ENCODE measurements around the gene CCNI2.
A peak's percentile ranks its signal among the peaks of the same experiment; 100 is the strongest.

CCNI2 gene

DNA sequence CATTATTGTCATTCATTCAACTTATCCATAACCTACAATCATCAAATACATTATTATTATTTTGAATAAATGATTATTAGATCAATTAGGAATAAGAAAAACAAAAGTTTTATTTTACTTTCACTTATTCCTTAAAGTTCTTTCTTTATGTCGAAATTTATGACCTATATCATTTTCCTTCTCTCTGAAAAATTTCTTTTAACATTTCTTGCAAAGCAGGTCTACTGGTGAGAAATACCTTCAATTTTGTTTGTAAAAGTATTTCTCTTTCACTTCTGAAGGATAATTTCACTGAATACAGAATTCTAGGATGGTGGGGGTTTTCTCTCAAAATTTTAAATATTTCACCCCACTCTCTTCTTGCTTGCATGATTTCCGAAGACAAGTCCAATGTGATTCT is 2.6 kb upstream of the CCNI2 start:
- Histone ChIP-seq H3K4me2 (ENCODE audit: insufficient read depth, low read length, poor library complexity, severe bottlenecking) (no peak overlapping the region), H3K4me3 (ENCODE audit: low read length in 2 of 2) (no peak overlapping the region), H3K4me1 (ENCODE audit: control insufficient read depth in 2 of 2, insufficient read depth in 1 of 2, low read depth in 1 of 2, low read length in 2 of 2) (no peaks in the 10 kb centered on the region), H3K36me3 (replicated peaks in 1 of 2; ENCODE audit: control insufficient read depth in 2 of 2, insufficient read depth in 2 of 2, low read length in 2 of 2) (no peaks in the 10 kb centered on the region), H3K9me3 (replicated peaks in 1 of 2; ENCODE audit: control insufficient read depth in 2 of 2, insufficient read depth in 1 of 2, low read depth in 1 of 2, low read length in 2 of 2) (no peaks in the 10 kb centered on the region), H2AFZ (ENCODE audit: low read length) (no peak overlapping the region), H2BK12ac (ENCODE audit: low read length) (no peak overlapping the region), H4K91ac (ENCODE audit: low read depth, low read length, poor library complexity) (no peak overlapping the region), H3K27me3 (ENCODE audit: control insufficient read depth in 3 of 3, insufficient read depth in 3 of 3, low read depth in 1 of 3, low read length in 3 of 3) (peaks cover 14 to 45% (median 39%) of the 10 kb centered on the region in 3 experiments), H3K4ac (ENCODE audit: low read length) (no peak overlapping the region), H3K18ac (ENCODE audit: low read length) (no peak overlapping the region), H2BK5ac (ENCODE audit: low read length) (no peak overlapping the region), H3K14ac (ENCODE audit: low read length) (no peak overlapping the region), H2BK15ac (ENCODE audit: low read length) (no peak overlapping the region), H3K23ac (ENCODE audit: low read depth, low read length, poor library complexity) (no peak overlapping the region), H3K9ac (ENCODE audit: low read depth, low read length, poor library complexity) (no peak overlapping the region), H4K8ac (ENCODE audit: low read depth, low read length) (no peak overlapping the region), H3K27ac (replicated peaks; ENCODE audit: low read length) (no peak overlapping the region), H2BK120ac (ENCODE audit: low read depth, low read length) (no peak overlapping the region), H3K79me1 (ENCODE audit: low read depth, low read length) (no peaks in the 10 kb centered on the region), H2AK5ac (ENCODE audit: low read depth, low read length) (no peak overlapping the region)
- DNase-seq (ENCODE audit: low spot score), result no peak
- WGBS, 2 donors (ENCODE audit: extremely low coverage in 2 of 2, insufficient read length in 2 of 2, insufficient replicate concordance in 1 of 2), result no CpG with 5 or more reads among the region's 2 CpGs

DNA sequence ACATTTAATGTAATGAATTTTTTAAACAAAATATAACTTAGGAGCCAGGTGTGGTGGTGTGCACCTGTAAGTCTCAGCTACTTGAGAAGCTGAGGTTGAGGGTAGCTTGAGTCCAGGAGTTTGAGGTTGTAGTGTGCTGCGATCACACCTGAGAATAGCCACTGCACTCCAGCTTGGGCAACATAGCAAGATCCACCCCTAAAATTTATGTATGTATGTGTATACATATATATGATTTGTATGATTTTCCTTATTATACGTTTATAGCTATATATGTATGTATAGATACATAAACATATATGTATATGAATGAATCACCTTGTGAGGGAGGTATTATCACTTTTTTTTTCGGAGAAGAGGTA is 653 bp upstream of the CCNI2 start:
- Histone ChIP-seq H3K18ac (ENCODE audit: low read length) (no peak overlapping the region), H3K4me2 (ENCODE audit: insufficient read depth, low read length, poor library complexity, severe bottlenecking) (no peak overlapping the region), H3K9ac (ENCODE audit: low read depth, low read length, poor library complexity) (no peak overlapping the region), H3K9me3 (replicated peaks in 1 of 2; ENCODE audit: control insufficient read depth in 2 of 2, insufficient read depth in 1 of 2, low read depth in 1 of 2, low read length in 2 of 2) (no peaks in the 10 kb centered on the region), H4K91ac (ENCODE audit: low read depth, low read length, poor library complexity) (no peak overlapping the region), H2BK15ac (ENCODE audit: low read length) (no peak overlapping the region), H3K27ac (replicated peaks; ENCODE audit: low read length) (no peak overlapping the region), H3K79me1 (ENCODE audit: low read depth, low read length) (no peaks in the 10 kb centered on the region), H3K36me3 (replicated peaks in 1 of 2; ENCODE audit: control insufficient read depth in 2 of 2, insufficient read depth in 2 of 2, low read length in 2 of 2) (no peaks in the 10 kb centered on the region), H2AFZ (ENCODE audit: low read length) (peak overlapping the region; percentile 90), H2BK12ac (ENCODE audit: low read length) (no peak overlapping the region), H3K4me1 (ENCODE audit: control insufficient read depth in 2 of 2, insufficient read depth in 1 of 2, low read depth in 1 of 2, low read length in 2 of 2) (no peaks in the 10 kb centered on the region), H2BK120ac (ENCODE audit: low read depth, low read length) (no peak overlapping the region), H3K23ac (ENCODE audit: low read depth, low read length, poor library complexity) (no peak overlapping the region), H4K8ac (ENCODE audit: low read depth, low read length) (no peak overlapping the region), H2AK5ac (ENCODE audit: low read depth, low read length) (no peak overlapping the region), H3K27me3 (ENCODE audit: control insufficient read depth in 3 of 3, insufficient read depth in 3 of 3, low read depth in 1 of 3, low read length in 3 of 3) (peaks cover 14 to 47% (median 41%) of the 10 kb centered on the region in 3 experiments), H3K4me3 (ENCODE audit: low read length in 2 of 2) (no peak overlapping the region), H3K14ac (ENCODE audit: low read length) (no peak overlapping the region), H2BK5ac (ENCODE audit: low read length) (no peak overlapping the region), H3K4ac (ENCODE audit: low read length) (no peak overlapping the region)
- DNase-seq (ENCODE audit: low spot score), result no peak
- WGBS, 2 donors (ENCODE audit: extremely low coverage in 2 of 2, insufficient read length in 2 of 2, insufficient replicate concordance in 1 of 2), result no CpG with 5 or more reads among the region's 3 CpGs

- Histone ChIP-seq H3K18ac (ENCODE audit: low read length) (peak overlapping the region; percentile 88), H2BK120ac (ENCODE audit: low read depth, low read length) (peak overlapping the region; percentile 58), H3K4ac (ENCODE audit: low read length) (no peak overlapping the region), H3K27me3 (ENCODE audit: control insufficient read depth in 3 of 3, insufficient read depth in 3 of 3, low read depth in 1 of 3, low read length in 3 of 3) (peaks cover 14 to 47% (median 41%) of the 10 kb centered on the region in 3 experiments), H3K27ac (replicated peaks; ENCODE audit: low read length) (no peak overlapping the region), H2BK12ac (ENCODE audit: low read length) (peak overlapping the region; percentile 66), H2AFZ (ENCODE audit: low read length) (peak overlapping the region; percentile 90), H2BK15ac (ENCODE audit: low read length) (peak overlapping the region; percentile 51), H4K8ac (ENCODE audit: low read depth, low read length) (peak overlapping the region; percentile 77), H4K91ac (ENCODE audit: low read depth, low read length, poor library complexity) (no peak overlapping the region), H3K4me1 (ENCODE audit: control insufficient read depth in 2 of 2, insufficient read depth in 1 of 2, low read depth in 1 of 2, low read length in 2 of 2) (no peaks in the 10 kb centered on the region), H3K9me3 (replicated peaks in 1 of 2; ENCODE audit: control insufficient read depth in 2 of 2, insufficient read depth in 1 of 2, low read depth in 1 of 2, low read length in 2 of 2) (no peaks in the 10 kb centered on the region), H3K36me3 (replicated peaks in 1 of 2; ENCODE audit: control insufficient read depth in 2 of 2, insufficient read depth in 2 of 2, low read length in 2 of 2) (no peaks in the 10 kb centered on the region), H3K4me2 (ENCODE audit: insufficient read depth, low read length, poor library complexity, severe bottlenecking) (peak overlapping the region; percentile 79), H3K14ac (ENCODE audit: low read length) (peak overlapping the region; percentile 94), H2AK5ac (ENCODE audit: low read depth, low read length) (peak overlapping the region; percentile 71), H3K79me1 (ENCODE audit: low read depth, low read length) (no peaks in the 10 kb centered on the region), H3K4me3 (ENCODE audit: low read length in 2 of 2) (peak overlapping the region in 1 of 2 donors; percentile 72), H3K23ac (ENCODE audit: low read depth, low read length, poor library complexity) (peak overlapping the region; percentile 71), H2BK5ac (ENCODE audit: low read length) (no peak overlapping the region), H3K9ac (ENCODE audit: low read depth, low read length, poor library complexity) (no peak overlapping the region)
- WGBS, 2 donors (ENCODE audit: extremely low coverage in 2 of 2, insufficient read length in 2 of 2, insufficient replicate concordance in 1 of 2), result no CpG with 5 or more reads among the region's 76 CpGs
- no peak for DNase-seq (ENCODE audit: low spot score)
These were observed 602 bp downstream of the CCNI2 start for GRCh38 chr5:132747616-132748440.

GRCh38 chr5:132748522-132749000 is 1.3 kb downstream of the CCNI2 start:
- no peak overlapping the region for H3K9ac ChIP-seq (ENCODE audit: low read depth, low read length, poor library complexity)
- no CpG with 5 or more reads among the region's 10 CpGs for WGBS, 2 donors (ENCODE audit: extremely low coverage in 2 of 2, insufficient read length in 2 of 2, insufficient replicate concordance in 1 of 2)
- no peak overlapping the region for H3K14ac ChIP-seq (ENCODE audit: low read length)
- H3K23ac ChIP-seq (ENCODE audit: low read depth, low read length, poor library complexity), result no peak overlapping the region
- no peak overlapping the region for H3K18ac ChIP-seq (ENCODE audit: low read length)
- H2BK5ac ChIP-seq (ENCODE audit: low read length), result no peak overlapping the region
- peaks cover 0 to 5% of the 10 kb centered on the region in 2 donors for H3K4me1 ChIP-seq (ENCODE audit: control insufficient read depth in 2 of 2, insufficient read depth in 1 of 2, low read depth in 1 of 2, low read length in 2 of 2)
- H3K36me3 ChIP-seq (replicated peaks in 1 of 2; ENCODE audit: control insufficient read depth in 2 of 2, insufficient read depth in 2 of 2, low read length in 2 of 2), result no peaks in the 10 kb centered on the region
- H4K91ac ChIP-seq (ENCODE audit: low read depth, low read length, poor library complexity), result no peak overlapping the region
- H3K9me3 ChIP-seq (replicated peaks in 1 of 2; ENCODE audit: control insufficient read depth in 2 of 2, insufficient read depth in 1 of 2, low read depth in 1 of 2, low read length in 2 of 2), result no peaks in the 10 kb centered on the region
- no peak overlapping the region for H4K8ac ChIP-seq (ENCODE audit: low read depth, low read length)
- no peak overlapping the region for H3K4ac ChIP-seq (ENCODE audit: low read length)
- H2BK120ac ChIP-seq (ENCODE audit: low read depth, low read length), result no peak overlapping the region
- peak overlapping the region in 1 of 2 donors; percentile 31 for H3K4me3 ChIP-seq (ENCODE audit: low read length in 2 of 2)
- H2AK5ac ChIP-seq (ENCODE audit: low read depth, low read length), result no peak overlapping the region
- H3K79me1 ChIP-seq (ENCODE audit: low read depth, low read length), result no peaks in the 10 kb centered on the region
- no peak overlapping the region for H2BK12ac ChIP-seq (ENCODE audit: low read length)
- H3K27me3 ChIP-seq (ENCODE audit: control insufficient read depth in 3 of 3, insufficient read depth in 3 of 3, low read depth in 1 of 3, low read length in 3 of 3), result peaks cover 14 to 47% (median 41%) of the 10 kb centered on the region in 3 experiments
- no peak for DNase-seq (ENCODE audit: low spot score)
- no peak overlapping the region for H3K4me2 ChIP-seq (ENCODE audit: insufficient read depth, low read length, poor library complexity, severe bottlenecking)
- no peak overlapping the region for H3K27ac ChIP-seq (replicated peaks; ENCODE audit: low read length)
- H2AFZ ChIP-seq (ENCODE audit: low read length), result no peak overlapping the region
- H2BK15ac ChIP-seq (ENCODE audit: low read length), result no peak overlapping the region
